K562 (cell line): Measurements from ENCODE around the gene CACNA1A. TPM values are rescaled to one million over a fixed set of nuclear protein-coding genes. Genes with fewer than 3 reads are reported as not detected.

Experiments used
- ARID4B ChIP-seq: sonication (generic); formaldehyde crosslinking; IDR thresholded peaks from 2 replicates; pipeline ENCODE4 v1.8.0; 2022; ENCODE audit warnings: mild to moderate bottlenecking, missing genetic modification reagents
- ETV1 ChIP-seq: fragments of 450-650 bp; conservative IDR thresholded peaks from 2 replicates; pipeline ENCODE4 v1.6.1; 2016; ENCODE audit warnings: missing genetic modification characterization, control low read depth, low read depth, missing compliant biosample characterization
- HDAC2 ChIP-seq: fragments of 450-650 bp; IDR thresholded peaks from 2 replicates; pipeline ENCODE4 v1.6.1; 2016; ENCODE audit warnings: mild to moderate bottlenecking
- HMBOX1 ChIP-seq: sonication (generic); IDR thresholded peaks from 2 replicates; pipeline ENCODE4 v1.6.1; 2016
- HMG20B ChIP-seq: fragments of 250-450 bp; sonication (Bioruptor Pico); IDR thresholded peaks from 2 replicates; pipeline ENCODE4 v1.5.0; 2021; ENCODE audit warnings: mild to moderate bottlenecking
- MEF2A ChIP-seq: IDR thresholded peaks from 2 replicates; pipeline ENCODE4 v1.6.1; 2011; ENCODE audit warnings: low read depth, mild to moderate bottlenecking, low read length, moderate library complexity; ENCODE audit not compliant: control insufficient read depth
- RAD51 ChIP-seq: fragments of 450-650 bp; IDR thresholded peaks from 2 replicates; pipeline ENCODE4 v1.7.1; 2016; ENCODE audit warnings: low read depth, mild to moderate bottlenecking, borderline replicate concordance
- RHOXF2B ChIP-seq: fragments of 250-450 bp; sonication (Bioruptor Pico); conservative IDR thresholded peaks from 2 replicates; pipeline ENCODE4 v1.5.1; 2021
- SRSF7 ChIP-seq: fragments of 200-400 bp; formaldehyde crosslinking; optimal IDR thresholded peaks from 2 replicates; pipeline ENCODE3; 2017; ENCODE audit warnings: mild to moderate bottlenecking, low read depth, low read length
- TARDBP ChIP-seq: fragments of 450-650 bp; IDR thresholded peaks from 2 replicates; pipeline ENCODE4 v1.6.1; 2016
- ZBTB34 ChIP-seq: fragments of 250-450 bp; sonication (Bioruptor Pico); IDR thresholded peaks from 2 replicates; pipeline ENCODE4 v1.8.0; 2021; ENCODE audit warnings: mild to moderate bottlenecking, moderate library complexity
- ZNF655 ChIP-seq: fragments of 250-450 bp; sonication (Bioruptor Pico); IDR thresholded peaks from 2 replicates; pipeline ENCODE4 v1.5.0; 2021
- ZNF717 ChIP-seq: fragments of 250-450 bp; sonication (Bioruptor Pico); IDR thresholded peaks from 2 replicates; pipeline ENCODE4 v1.5.0; 2021
- ZNF79 ChIP-seq: fragments of 250-450 bp; sonication (Bioruptor Pico); IDR thresholded peaks from 2 replicates; pipeline ENCODE4 v1.4.0; 2020; ENCODE audit warnings: low read depth, mild to moderate bottlenecking, moderate library complexity
- polyA plus RNA-seq, 8 experiments: library from polyadenylated mRNA; depleted of rRNA in 4 of 8; stranded (reverse) in 5 of 8; unstranded in 3 of 8; fragments of >200 nt; fragmentation: Nextera tagmentation in 2 of 8; fragmentation: Illumina TruSeq in 1 of 8; extraction: Ambion mirVana in 2 of 8; extraction: Trizol in 1 of 8; gene quantifications; 2 replicates each; pipeline versions ENCODE4 v1.2.1 to v1.2.3, GENCODE V29; 2011 to 2014; ENCODE audit warnings: inconsistent platforms in 1 of 8, missing spikeins in 1 of 8
- total RNA-seq, 7 experiments: library from RNA; depleted of rRNA in 6 of 7; stranded (reverse); fragments of >200 nt in 6 of 7; fragmentation: Illumina TruSeq in 2 of 7; extraction: Trizol in 2 of 7; gene quantifications; 2 replicates each; pipeline versions ENCODE4 v1.2.1 to v1.2.3, GENCODE V29; 2011 to 2021; ENCODE audit warnings: low replicate concordance in 1 of 7
- TF ChIP-seq, protein P1 (sequence below): sonication (generic); formaldehyde crosslinking; IDR thresholded peaks from 2 replicates; pipeline ENCODE4 v1.4.0; 2020; ENCODE audit warnings: mild to moderate bottlenecking, missing genetic modification reagents
- TF ChIP-seq, protein P2 (sequence below): fragments of 450-650 bp; formaldehyde crosslinking; IDR thresholded peaks from 2 replicates; pipeline ENCODE4 v1.4.0; 2020; ENCODE audit warnings: mild to moderate bottlenecking, moderate library complexity

The CACNA1A gene
- total and polyA plus RNA-seq, 9 of the 15 experiments (the other 6 are each of a cell fraction or from before 2014, with no cell fraction given) = 0.03 to 0.20 (median 0.09) TPM; not detected in 1

GRCh38 chr19:13164343-13165161 lies 341.7 kb downstream of the CACNA1A start (continued):
- TF ChIP-seq ZNF79 (no peak), HDAC2 (peak; percentile 54; the same call in 1 of the 2 replicates), HMBOX1 (no peak), ETV1 (tag) (peak; percentile 73), TARDBP (0 out of 2 replicates have a peak, but pooled peaks have one; percentile 52), ZBTB34 (no peak), SRSF7 (no peak), ARID4B (no peak), ZNF717 (CRISPR knock-in tag) (no peak), MEF2A (no peak), RAD51 (no peak), HMG20B (CRISPR knock-in tag) (no peak), ZNF655 (CRISPR knock-in tag) (no peak), RHOXF2B (CRISPR knock-in tag) (no peak)
- TF ChIP-seq, protein P1, sequence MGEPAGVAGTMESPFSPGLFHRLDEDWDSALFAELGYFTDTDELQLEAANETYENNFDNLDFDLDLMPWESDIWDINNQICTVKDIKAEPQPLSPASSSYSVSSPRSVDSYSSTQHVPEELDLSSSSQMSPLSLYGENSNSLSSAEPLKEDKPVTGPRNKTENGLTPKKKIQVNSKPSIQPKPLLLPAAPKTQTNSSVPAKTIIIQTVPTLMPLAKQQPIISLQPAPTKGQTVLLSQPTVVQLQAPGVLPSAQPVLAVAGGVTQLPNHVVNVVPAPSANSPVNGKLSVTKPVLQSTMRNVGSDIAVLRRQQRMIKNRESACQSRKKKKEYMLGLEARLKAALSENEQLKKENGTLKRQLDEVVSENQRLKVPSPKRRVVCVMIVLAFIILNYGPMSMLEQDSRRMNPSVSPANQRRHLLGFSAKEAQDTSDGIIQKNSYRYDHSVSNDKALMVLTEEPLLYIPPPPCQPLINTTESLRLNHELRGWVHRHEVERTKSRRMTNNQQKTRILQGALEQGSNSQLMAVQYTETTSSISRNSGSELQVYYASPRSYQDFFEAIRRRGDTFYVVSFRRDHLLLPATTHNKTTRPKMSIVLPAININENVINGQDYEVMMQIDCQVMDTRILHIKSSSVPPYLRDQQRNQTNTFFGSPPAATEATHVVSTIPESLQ (CRISPR knock-in tag) = no peak
- TF ChIP-seq, protein P2, sequence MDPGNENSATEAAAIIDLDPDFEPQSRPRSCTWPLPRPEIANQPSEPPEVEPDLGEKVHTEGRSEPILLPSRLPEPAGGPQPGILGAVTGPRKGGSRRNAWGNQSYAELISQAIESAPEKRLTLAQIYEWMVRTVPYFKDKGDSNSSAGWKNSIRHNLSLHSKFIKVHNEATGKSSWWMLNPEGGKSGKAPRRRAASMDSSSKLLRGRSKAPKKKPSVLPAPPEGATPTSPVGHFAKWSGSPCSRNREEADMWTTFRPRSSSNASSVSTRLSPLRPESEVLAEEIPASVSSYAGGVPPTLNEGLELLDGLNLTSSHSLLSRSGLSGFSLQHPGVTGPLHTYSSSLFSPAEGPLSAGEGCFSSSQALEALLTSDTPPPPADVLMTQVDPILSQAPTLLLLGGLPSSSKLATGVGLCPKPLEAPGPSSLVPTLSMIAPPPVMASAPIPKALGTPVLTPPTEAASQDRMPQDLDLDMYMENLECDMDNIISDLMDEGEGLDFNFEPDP (CRISPR knock-in tag) = no peak
